Mammary epithelial cell (primary cell): ENCODE data around the gene TMEM150C.

Experiments used
- CTCF ChIP-seq, 2 donors: IDR thresholded peaks in 1 of 2; conservative IDR thresholded peaks in 1 of 2; 2 replicates each; pipeline ENCODE4 v1.5.1; 2011 to 2012; ENCODE audit warnings: inconsistent platforms in 2 of 2, low read length in 2 of 2, mild to moderate bottlenecking in 2 of 2, control low read depth in 1 of 2, low read depth in 1 of 2; ENCODE audit not compliant: insufficient read depth in 1 of 2; ENCODE audit errors: extremely low read depth in 1 of 2
- EZH2 ChIP-seq: IDR thresholded peaks from 2 replicates; pipeline ENCODE4 v1.6.1; 2012; ENCODE audit warnings: low read length, inconsistent platforms, borderline replicate concordance

DNA sequence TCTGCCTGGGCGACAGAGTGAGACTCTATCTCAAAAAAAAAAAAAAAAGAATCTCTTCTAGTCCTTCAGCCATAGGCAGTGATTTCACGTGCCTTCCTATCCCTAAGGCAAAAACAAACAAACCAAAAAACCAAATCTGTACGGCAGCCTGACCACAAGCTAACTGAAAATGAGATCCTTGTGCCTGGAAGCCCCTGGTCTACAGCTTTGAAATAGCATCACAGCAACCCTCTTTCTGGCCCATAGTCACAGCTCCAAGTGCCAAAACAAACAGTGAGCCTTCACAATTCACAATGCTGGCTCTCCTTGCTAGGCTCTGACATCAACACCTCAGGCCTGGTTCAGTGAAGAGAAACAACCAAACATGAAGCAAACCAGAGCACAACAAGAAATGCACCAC is 46.1 kb downstream of the TMEM150C start:
- TF ChIP-seq CTCF (conservative IDR thresholded peaks at IDR 0.05 in 1 of 2, IDR thresholded peaks at IDR 0.05 in 1 of 2; ENCODE audit: extremely low read depth in 1 of 2, insufficient read depth in 1 of 2, low read depth in 1 of 2, low read length in 2 of 2) (no peak), EZH2 (no peak)
